ENCODE results near the gene STAP1.

The STAP1 gene

GRCh38 chr4:67555447-67555846 lies 3.1 kb upstream of the STAP1 start:
- no peak for DNase-seq (ENCODE audit: low read depth in 2 of 3, low spot score in 2 of 3)

GRCh38 chr4:67556436-67556835 lies 2.1 kb upstream of the STAP1 start:
- DNase-seq (ENCODE audit: low read depth in 2 of 3, low spot score in 2 of 3), result no peak

GRCh38 chr4:67565284-67565683 lies 6.8 kb downstream of the STAP1 start:
- no peak for DNase-seq (ENCODE audit: low read depth in 2 of 3, low spot score in 2 of 3)

- DNase-seq (ENCODE audit: low read depth in 2 of 3, low spot score in 2 of 3), result no peak
Measured at GRCh38 chr4:67566335-67566734, 7.8 kb downstream of the STAP1 start.

GRCh38 chr4:67568820-67569219 lies 10.3 kb downstream of the STAP1 start:
- DNase-seq (ENCODE audit: low read depth in 2 of 3, low spot score in 2 of 3), result no peak

GRCh38 chr4:67570537-67570936 lies 12.0 kb downstream of the STAP1 start:
- DNase-seq (ENCODE audit: low read depth in 2 of 3, low spot score in 2 of 3), result no peak

- no peak for DNase-seq (ENCODE audit: low read depth in 2 of 3, low spot score in 2 of 3)
Measured at GRCh38 chr4:67571975-67572374, 13.4 kb downstream of the STAP1 start.

- DNase-seq (ENCODE audit: low read depth in 2 of 3, low spot score in 2 of 3), result no peak
Measured at GRCh38 chr4:67573193-67573592, 14.7 kb downstream of the STAP1 start.

GRCh38 chr4:67575232-67576058 lies 16.9 kb downstream of the STAP1 start:
- no peak for DNase-seq (ENCODE audit: low read depth in 2 of 3, low spot score in 2 of 3)

GRCh38 chr4:67576059-67576466 lies 17.5 kb downstream of the STAP1 start:
- DNase-seq (ENCODE audit: low read depth in 2 of 3, low spot score in 2 of 3), result no peak

- DNase-seq (ENCODE audit: low read depth in 2 of 3, low spot score in 2 of 3), result no peak
Measured at GRCh38 chr4:67576538-67576937, 18.0 kb downstream of the STAP1 start.

GRCh38 chr4:67580577-67580976 lies 22.1 kb downstream of the STAP1 start:
- DNase-seq (ENCODE audit: low read depth in 2 of 3, low spot score in 2 of 3), result no peak

- no peak for DNase-seq (ENCODE audit: low read depth in 2 of 3, low spot score in 2 of 3)
Measured at GRCh38 chr4:67581208-67581857, 22.8 kb downstream of the STAP1 start.

- no peak for DNase-seq (ENCODE audit: low read depth in 2 of 3, low spot score in 2 of 3)
Measured at GRCh38 chr4:67581913-67582312, 23.4 kb downstream of the STAP1 start.

GRCh38 chr4:67584496-67584895 lies 26.0 kb downstream of the STAP1 start:
- DNase-seq (ENCODE audit: low read depth in 2 of 3, low spot score in 2 of 3), result no peak

GRCh38 chr4:67587156-67587555 lies 28.6 kb downstream of the STAP1 start:
- no peak for DNase-seq (ENCODE audit: low read depth in 2 of 3, low spot score in 2 of 3)

GRCh38 chr4:67593741-67594175 lies 35.2 kb downstream of the STAP1 start:
- no peak for DNase-seq (ENCODE audit: low read depth in 2 of 3, low spot score in 2 of 3)

- no peak for DNase-seq (ENCODE audit: low read depth in 2 of 3, low spot score in 2 of 3)
Measured at GRCh38 chr4:67603310-67604028, 44.9 kb downstream of the STAP1 start.

GRCh38 chr4:67604029-67604381 lies 45.5 kb downstream of the STAP1 start:
- no peak for DNase-seq (ENCODE audit: low read depth in 2 of 3, low spot score in 2 of 3)

- no peak for DNase-seq (ENCODE audit: low read depth in 2 of 3, low spot score in 2 of 3)
Measured at GRCh38 chr4:67604749-67605148, 46.2 kb downstream of the STAP1 start.

- DNase-seq (ENCODE audit: low read depth in 2 of 3, low spot score in 2 of 3), result no peak
Measured at GRCh38 chr4:67608027-67608426, 49.5 kb downstream of the STAP1 start.

- DNase-seq (ENCODE audit: low read depth in 2 of 3, low spot score in 2 of 3), result no peak
Measured at GRCh38 chr4:67614186-67614585, 55.7 kb downstream of the STAP1 start.
